ENCODE results near the gene PERM1.

The PERM1 gene

DNA sequence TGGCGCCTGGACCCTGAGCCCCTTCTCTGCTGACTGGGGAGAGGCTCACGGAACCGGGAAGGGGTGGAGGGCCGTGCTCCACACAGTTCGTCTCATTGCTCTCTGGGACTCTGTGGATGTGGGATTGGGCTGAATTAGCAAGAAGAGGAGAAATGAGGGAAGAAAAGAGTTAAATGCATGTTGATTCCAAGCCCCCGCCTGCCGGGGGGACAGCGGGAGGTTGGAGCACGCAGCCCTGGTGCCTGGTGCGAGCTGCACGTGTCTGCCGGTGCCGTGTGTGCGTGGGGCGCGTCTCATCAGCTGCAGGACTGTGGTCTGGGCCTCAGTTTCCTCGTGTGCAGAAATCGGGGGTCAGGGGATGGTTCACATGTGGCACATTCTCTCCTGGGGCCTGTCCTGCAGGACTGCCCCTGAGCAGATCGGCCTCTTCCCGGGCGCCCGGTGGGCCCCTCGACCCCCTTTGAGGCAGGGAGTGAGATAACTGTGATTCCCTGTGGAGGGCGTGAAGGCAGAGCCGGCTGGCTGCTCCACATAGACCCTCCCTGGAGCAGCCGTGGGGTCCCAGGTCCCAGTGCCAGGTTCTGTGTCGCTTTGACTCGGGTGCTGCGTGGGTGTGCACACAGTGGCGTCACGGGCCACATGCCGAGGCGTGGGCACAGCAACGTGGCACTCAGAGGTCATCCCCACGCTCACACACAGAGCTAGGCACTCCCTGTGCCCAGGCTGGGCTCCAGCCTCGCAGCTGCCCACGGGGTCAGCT lies 46.7 kb downstream of the PERM1 start:
- DNase-seq (ENCODE audit: low read depth), result no peak

DNA sequence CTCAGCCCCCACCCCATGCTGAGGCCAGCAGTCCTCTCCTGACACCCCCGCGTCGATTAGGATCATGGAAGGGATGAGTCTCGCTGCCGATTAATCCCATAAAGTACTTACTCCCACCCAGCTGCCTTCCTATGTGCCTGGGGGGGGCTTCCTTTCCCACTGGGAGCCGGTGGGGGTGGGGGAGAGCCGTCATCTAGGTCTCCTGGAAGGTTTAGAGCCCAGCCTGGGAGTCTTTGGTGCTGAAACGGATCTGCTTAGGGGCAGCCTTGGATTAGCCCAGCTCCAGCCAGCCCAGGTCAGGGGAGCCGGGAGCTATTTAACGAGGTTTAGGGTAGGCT lies 48.3 kb downstream of the PERM1 start:
- DNase-seq (ENCODE audit: low read depth), result no peak

DNA sequence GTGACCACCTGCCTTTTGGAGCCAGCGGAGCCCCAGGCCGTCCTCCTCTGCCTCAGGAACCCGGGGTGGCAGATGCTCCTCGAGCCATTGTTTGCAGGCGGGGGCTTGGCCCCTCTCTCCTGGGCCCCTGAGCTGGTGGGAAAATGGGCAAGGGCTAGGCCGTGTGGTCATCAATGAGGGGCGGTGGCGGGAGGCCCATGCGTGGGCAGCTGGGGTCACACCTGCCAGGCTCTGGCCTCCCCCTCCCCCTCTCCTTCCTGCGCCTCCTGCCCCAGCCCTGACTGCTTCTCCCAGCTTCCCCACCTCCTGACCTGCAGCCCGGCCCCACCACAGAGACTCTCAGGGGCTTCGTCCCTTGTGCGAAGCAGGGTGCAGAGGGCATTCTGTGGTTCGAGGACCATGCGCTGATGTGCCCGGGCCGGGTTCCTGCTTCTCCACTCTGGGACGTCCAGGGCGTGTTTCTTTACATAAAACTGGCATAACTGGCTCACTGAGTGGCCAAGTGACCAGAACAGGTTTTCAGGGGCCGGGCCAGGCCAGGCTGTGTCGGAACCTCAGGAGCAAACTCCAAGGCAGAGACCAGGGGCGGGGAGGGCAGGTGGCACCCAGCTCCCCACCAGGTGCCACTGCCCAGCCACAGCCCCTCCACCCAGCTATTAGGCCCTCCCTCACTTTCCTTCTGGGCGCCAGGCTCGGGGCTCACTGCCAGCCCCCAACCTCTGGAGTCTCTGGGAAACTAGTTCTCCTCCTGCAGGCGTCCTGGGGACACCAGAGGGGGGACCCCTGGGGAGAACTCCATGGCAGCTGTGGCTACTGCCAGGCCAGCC lies 48.9 kb downstream of the PERM1 start:
- DNase-seq (ENCODE audit: low read depth), result no peak

DNA sequence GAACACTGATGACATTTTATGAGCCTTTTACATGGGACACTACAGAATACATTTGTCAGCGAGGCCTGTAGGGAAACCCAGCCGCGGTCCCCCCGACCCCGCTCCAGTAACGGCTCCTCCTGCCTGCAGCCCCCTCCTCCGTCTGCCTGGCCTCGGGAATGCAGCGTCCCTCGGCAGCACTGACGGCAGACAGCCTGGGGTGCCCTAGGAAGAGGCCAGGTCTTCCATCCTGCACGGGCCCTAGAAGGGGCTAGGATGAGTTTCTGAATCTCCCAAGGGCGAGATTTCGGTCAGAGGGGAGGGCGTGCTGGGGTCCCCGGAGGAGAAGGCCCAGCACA lies 49.8 kb downstream of the PERM1 start:
- no peak for DNase-seq (ENCODE audit: low read depth)

DNA sequence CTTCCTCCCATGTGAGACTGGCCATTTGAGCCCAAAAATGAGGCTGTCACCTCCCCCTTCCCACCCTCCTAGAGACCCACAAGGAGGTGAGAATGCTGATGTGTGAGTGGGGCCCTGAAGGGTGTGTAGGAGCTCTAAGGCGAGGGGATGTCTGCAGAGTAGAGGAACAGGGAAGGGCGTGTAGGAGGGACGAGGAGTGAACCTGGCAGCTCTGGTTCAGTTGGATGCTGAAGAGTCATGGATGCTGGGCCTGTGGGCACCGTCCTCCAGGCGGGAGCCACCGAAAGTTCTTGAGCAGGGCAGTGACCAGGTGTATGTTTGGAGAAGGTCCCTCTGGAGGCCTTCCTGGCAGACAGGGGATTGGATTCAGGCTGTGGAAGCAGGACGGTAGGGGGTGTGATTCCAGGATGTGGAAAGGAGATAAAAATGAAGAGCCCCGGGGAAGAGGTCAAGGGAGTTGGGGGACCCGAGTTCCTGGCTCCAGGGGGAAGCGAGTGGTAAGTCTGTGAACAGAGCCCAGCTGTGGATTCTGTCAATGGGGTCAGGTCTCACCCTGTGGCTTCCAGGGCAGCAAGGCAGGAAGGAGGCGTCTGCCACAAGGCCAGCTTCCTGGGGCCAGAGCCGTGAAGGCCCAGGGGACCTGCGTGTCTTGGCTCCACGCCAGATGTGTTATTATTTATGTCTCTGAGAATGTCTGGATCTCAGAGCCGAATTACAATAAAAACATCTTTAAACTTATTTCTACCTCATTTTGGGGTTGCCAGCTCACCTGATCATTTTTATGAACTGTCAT lies 50.3 kb downstream of the PERM1 start:
- no peak for DNase-seq (ENCODE audit: low read depth)

DNA sequence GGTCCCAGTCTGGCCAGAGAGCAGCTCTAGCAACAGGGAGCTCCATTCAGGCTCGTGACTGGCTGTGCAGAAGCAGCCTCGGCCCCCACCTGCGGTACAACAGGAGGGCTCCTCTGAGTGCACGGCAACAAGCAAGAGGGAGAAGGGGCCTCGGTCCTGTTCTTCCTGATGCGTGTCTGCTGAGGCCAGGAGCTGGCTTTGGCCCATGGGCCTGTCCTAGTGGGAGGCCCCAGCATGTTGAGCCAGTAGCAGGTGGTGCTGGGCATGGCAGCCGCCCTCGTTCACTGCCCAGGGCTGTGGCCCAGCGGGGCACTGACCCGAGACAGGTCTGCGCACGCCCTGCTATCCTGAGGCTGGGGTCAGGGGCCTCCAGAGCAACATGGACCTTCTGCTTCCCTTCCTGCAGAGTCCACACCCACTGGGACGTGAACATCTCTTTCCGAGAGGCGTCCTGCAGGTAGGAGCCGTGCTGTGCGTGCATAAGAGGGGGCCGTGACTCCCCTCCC lies 51.2 kb downstream of the PERM1 start:
- no peak for DNase-seq (ENCODE audit: low read depth)

DNA sequence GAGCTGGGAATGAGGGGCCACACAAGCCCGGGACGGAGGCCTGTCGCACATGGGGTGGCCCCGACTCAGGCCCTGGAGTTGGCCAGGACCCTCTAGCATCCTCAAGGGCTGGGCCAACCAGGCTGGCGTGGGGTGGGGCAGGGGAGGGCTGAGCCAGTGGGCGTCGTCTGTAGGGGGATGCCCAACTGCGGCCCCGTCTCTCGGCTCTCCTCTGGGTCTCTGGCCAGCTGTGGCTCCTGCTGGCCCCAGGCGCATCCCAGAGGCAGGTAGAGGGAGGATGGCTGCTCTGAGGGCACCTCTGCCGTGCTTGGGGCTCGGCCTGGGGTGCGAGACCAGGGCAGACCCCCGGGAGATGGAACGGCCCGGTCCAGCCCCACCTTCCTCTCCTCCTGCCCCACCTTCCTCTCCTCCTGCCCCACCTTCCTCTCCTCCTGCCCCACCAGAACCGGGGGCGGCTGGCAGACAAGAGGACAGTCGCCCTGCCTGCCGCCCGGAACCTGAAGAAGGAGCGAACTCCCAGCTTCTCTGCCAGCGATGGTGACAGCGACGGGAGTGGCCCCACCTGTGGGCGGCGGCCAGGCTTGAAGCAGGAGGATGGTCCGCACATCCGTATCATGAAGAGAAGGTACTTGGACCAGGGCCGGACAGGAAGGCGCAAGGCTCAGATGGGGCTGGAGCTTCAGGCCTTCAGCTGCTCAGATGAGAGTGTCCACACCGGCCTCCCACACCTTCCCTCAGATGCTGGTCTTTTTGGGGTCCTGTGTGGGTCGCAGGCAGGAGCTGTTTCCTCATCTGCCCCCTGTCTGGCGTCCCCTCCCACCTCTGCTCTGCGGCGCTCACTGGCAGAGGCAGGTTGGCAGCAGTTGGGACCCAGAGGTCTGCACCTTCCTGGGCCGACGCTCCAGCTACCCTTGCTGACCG lies 51.9 kb downstream of the PERM1 start:
- no peak for DNase-seq (ENCODE audit: low read depth)

DNA sequence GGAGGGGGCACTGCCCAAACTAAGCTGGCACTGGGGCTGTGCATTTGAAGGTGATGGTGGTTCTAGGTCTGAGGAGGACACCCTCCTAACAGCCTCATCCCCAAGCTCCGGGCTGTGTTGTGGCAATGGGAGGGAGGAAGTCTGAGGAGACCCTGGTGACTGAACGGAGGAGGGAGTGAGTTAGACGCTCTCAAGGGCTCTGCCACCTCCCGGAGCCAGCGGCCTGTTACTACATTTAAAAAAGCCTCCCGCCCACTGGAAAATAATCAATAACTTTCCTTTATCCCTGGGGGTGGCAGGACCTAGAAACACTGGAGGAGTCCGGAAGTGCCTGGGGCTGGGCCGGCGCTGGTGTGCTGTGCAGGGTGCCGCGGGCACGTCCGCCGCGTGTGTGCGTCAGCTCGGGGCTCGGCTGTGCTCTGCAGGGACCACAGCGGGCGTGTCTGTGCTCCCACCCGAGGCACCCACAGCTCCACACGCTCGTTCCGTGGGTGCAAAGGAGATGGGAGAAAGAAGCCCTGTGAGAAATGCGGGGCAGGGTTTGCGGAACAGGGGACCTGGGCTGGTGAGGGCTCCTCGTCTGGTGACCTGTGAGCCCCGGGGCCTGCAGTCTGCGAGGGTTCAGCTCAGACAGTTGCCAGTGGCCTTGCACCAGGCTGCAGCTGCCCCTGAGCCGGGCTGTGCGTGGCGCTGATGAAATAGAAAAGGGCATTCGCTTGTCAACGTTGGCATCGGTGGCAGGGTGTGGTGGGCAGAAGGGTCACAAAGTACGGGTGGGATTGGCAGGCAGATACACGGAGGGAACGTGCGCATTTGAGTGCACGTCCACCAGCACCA lies 52.9 kb downstream of the PERM1 start:
- no peak for DNase-seq (ENCODE audit: low read depth)

DNA sequence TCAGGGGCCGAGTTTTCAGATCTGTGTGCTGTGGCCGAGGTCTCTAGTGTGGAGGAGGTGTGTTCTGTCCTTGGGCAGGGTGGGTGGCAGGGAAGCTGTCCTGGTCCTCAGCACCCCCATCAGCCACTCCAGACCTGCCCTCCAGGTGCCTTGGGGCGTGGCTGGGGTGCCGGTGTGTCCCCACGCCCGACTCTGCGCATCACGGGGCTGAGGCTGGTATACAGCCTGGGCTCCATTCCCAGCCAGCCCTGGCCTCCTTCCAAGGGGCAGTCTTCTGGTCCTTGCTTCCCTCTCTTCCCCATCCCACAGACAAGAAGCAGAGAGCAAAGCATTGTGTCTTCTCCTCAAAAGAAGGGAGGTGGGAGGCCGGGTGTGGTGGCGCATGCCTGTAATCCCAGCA lies 54.1 kb downstream of the PERM1 start:
- DNase-seq (ENCODE audit: low read depth), result no peak

DNA sequence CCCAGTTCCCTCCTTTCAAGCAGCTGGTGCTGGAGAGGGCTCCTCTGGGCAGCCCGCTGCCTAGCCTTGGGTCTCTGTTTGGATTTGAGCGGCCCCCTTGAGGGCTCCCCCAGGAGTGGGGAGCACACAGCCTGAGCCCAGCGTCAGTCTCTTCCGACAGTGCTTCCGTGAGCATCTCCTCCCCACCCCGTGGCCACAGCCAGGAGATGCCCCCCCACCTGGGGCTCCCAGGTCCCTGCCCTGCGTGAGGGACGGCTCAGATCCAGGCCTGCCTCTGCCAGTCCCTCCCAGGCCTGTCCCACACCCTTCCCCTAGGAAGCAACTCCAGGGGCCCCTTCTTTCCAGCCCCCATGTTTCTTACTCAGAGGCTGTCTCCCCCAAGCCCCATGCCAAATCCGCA lies 54.7 kb downstream of the PERM1 start:
- DNase-seq (ENCODE audit: low read depth), result no peak

DNA sequence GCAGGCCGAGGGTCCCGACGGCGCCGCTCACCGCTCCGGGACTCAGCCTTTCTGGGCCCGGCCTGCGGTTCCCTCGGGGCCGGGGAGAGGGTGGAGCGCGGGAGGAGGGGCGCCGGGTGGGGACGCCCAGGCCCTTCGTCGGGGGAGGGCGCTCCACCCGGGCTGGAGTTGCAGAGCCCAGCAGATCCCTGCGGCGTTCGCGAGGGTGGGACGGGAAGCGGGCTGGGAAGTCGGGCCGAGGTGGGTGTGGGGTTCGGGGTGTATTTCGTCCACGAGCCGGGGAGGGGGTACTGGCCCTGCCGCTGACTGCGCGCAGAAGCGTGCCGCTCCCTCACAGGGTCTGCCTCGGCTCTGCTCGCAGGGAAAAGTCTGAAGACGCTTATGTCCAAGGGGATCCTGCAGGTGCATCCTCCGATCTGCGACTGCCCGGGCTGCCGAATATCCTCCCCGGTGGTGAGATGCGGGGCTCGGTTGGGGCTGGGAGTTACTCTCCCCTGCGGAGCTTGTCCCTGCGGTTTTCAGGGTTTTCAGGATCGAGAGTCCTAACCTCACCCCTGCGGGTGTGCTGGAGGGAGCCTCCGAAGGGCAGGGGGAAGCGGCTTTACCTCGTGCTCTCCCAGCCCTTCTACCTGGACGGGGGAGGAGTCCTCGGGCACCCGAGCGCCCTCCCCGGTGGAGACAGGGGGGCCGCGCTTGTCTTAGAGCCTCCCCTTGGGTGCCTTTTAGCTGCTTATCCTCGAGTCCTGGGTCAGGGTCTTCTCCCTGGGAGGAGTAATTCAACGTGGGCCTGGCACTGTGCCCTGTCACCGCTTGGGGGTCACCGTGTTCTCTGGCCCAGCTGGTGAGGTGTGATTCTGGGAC lies 56.1 kb downstream of the PERM1 start:
- DNase-seq (ENCODE audit: low read depth), result no peak
